Upper lobe of left lung (tissue), 6 donors: ENCODE data around the gene AP1AR. TPM values are rescaled to one million over a fixed set of nuclear protein-coding genes. Genes with fewer than 3 reads are reported as not detected.
"Not testable (repeated sequence)": the region's sequence is repeated elsewhere in the genome, so short reads cannot be mapped to it uniquely, and the experiment has no call there.

Experiments used
- ATAC-seq, 2 donors: fragments of 200-7000 bp; cut with Tn5 transposase; one replicate each; pipeline ENCODE4 v1.9.1; 2022; ENCODE audit warnings: mild to moderate bottlenecking in 2 of 2, moderate library complexity in 2 of 2; ENCODE audit not compliant: low FRiP score in 2 of 2
- DNase-seq, 2 donors: peaks; one replicate each; pipeline ENCODE4 v3.0.0-alpha.2; 2019 to 2020
- H3K27ac ChIP-seq, 4 donors: fragments of 200-600 bp; sonication (generic); one replicate each; pipeline ENCODE4 v1.5.1; 2016 to 2019
- H3K27me3 ChIP-seq, 4 donors: fragments of 200-600 bp; sonication (generic); one replicate each; pipeline ENCODE4 v1.5.1; 2017 to 2019
- H3K36me3 ChIP-seq, 4 donors: fragments of 200-600 bp; sonication (generic); one replicate each; pipeline ENCODE4 v1.5.1; 2016 to 2019
- H3K4me1 ChIP-seq, 4 donors: fragments of 200-600 bp; sonication (generic); one replicate each; pipeline ENCODE4 v1.5.1; 2018 to 2019
- H3K4me3 ChIP-seq, 4 donors: fragments of 200-600 bp; sonication (generic); one replicate each; pipeline ENCODE4 v1.5.1; 2017 to 2019; ENCODE audit warnings: mild to moderate bottlenecking in 2 of 4, moderate library complexity in 1 of 4
- H3K9me3 ChIP-seq, 4 donors: fragments of 200-600 bp; sonication (generic); one replicate each; pipeline ENCODE4 v1.5.1; 2018 to 2019
- CTCF ChIP-seq, 6 experiments: fragments of 450-650 bp in 4 of 6; fragments of 200-600 bp in 2 of 6; sonication (generic) in 2 of 6; IDR thresholded peaks; one replicate each; pipeline ENCODE4 v1.5.1; 2016 to 2019; ENCODE audit warnings: antibody characterized with exemption in 6 of 6
- EP300 ChIP-seq, 4 donors: sonication (generic); formaldehyde crosslinking; IDR thresholded peaks; one replicate each; pipeline ENCODE4 v1.5.1; 2017; ENCODE audit warnings: antibody characterized with exemption in 4 of 4, control low read depth in 2 of 4
- POLR2A ChIP-seq, 4 donors: fragments of 450-650 bp; IDR thresholded peaks; one replicate each; pipeline ENCODE4 v1.5.1; 2016 to 2017; ENCODE audit warnings: antibody characterized with exemption in 4 of 4, mild to moderate bottlenecking in 2 of 4
- POLR2AphosphoS5 ChIP-seq, 2 donors: sonication (generic); formaldehyde crosslinking; IDR thresholded peaks; one replicate each; pipeline ENCODE4 v1.5.1; 2017; ENCODE audit warnings: antibody characterized with exemption in 2 of 2
- WGBS, 2 donors: methylation state at CpG; one replicate each; pipeline ENCODE4 v1.1.5; 2017 to 2018; 5-methylcytosine and 5-hydroxymethylcytosine counted together
- total RNA-seq, 6 donors: library from RNA; depleted of rRNA in 4 of 6; stranded (reverse); fragments of >200 nt in 4 of 6; gene quantifications; one replicate each; pipeline versions ENCODE4 v1.1.0 to v1.2.1, GENCODE V29; 2016 to 2021
- donor health status: DM: no; HTN: no; CAD: no; lungs with moderate emphysema.
- donor health status: DM: no; HTN: yes; CAD: no; lungs with severe emphysema.

Gene AP1AR
- total RNA-seq, 6 donors from 2014 or later: 21.9 to 25.1 (median 24.1) TPM

GRCh38 chr4:112277705-112278448, 46.3 kb downstream of the AP1AR start:
- no peak for ATAC-seq
- Histone ChIP-seq H3K9me3 (no peaks in the 10 kb centered on the region), H3K4me3 (no peak overlapping the region), H3K36me3 (peaks cover 0 to 22% (median 2%) of the 10 kb centered on the region in 4 donors), H3K4me1 (peaks cover 0 to 15% (median 8%) of the 10 kb centered on the region in 4 donors), H3K27ac (no peak overlapping the region), H3K27me3 (no peaks in the 10 kb centered on the region)
- WGBS, 2 donors: 82 to 86% methylated on average over 10 of the region's 10 CpGs
- TF ChIP-seq EP300 (IDR thresholded peaks at IDR 0.05) (no peak), POLR2A (IDR thresholded peaks at IDR 0.05) (no peak), CTCF (IDR thresholded peaks at IDR 0.05) (no peak), POLR2AphosphoS5 (IDR thresholded peaks at IDR 0.05) (no peak)
- no peak for DNase-seq

- TF ChIP-seq CTCF (IDR thresholded peaks at IDR 0.05): no peak
- no peak for TF ChIP-seq POLR2A (IDR thresholded peaks at IDR 0.05)
- no peak for TF ChIP-seq POLR2AphosphoS5 (IDR thresholded peaks at IDR 0.05)
- TF ChIP-seq EP300 (IDR thresholded peaks at IDR 0.05): no peak
- DNase-seq (peak in 1 of 2 donors; percentile 50), ATAC-seq (peak in 1 of 2 donors; percentile 42)
- Histone ChIP-seq H3K36me3 (peaks cover 0 to 22% (median 2%) of the 10 kb centered on the region in 4 donors), H3K27me3 (no peaks in the 10 kb centered on the region), H3K27ac (peak overlapping the region in 1 of 4 donors; percentile 35), H3K4me1 (peaks cover 9 to 26% (median 19%) of the 10 kb centered on the region in 4 donors), H3K4me3 (peak overlapping the region in 3 of 4 donors; percentile 2 to 21 (median 15)), H3K9me3 (no peaks in the 10 kb centered on the region)
- WGBS, 2 donors: 29 to 43% methylated on average over 10 of the region's 10 CpGs
These were observed 47.7 kb downstream of the AP1AR start for GRCh38 chr4:112279025-112279881.

GRCh38 chr4:112279882-112280315, 48.3 kb downstream of the AP1AR start:
- H3K36me3 ChIP-seq: peaks cover 0 to 22% (median 2%) of the 10 kb centered on the region in 4 donors
- no peak for ATAC-seq
- H3K4me3 ChIP-seq: peak overlapping the region in 3 of 4 donors; percentile 2 to 21 (median 15)
- WGBS, 2 donors: 64 to 70% methylated on average over 7 of the region's 7 CpGs
- H3K4me1 ChIP-seq: peaks cover 12 to 33% (median 20%) of the 10 kb centered on the region in 4 donors
- no peak for TF ChIP-seq POLR2A (IDR thresholded peaks at IDR 0.05)
- no peak for DNase-seq
- H3K9me3 ChIP-seq: no peaks in the 10 kb centered on the region
- H3K27me3 ChIP-seq: no peaks in the 10 kb centered on the region
- peak overlapping the region in 1 of 4 donors; percentile 35 for H3K27ac ChIP-seq

GRCh38 chr4:112280386-112281056, 48.9 kb downstream of the AP1AR start:
- DNase-seq (no peak), ATAC-seq (no peak)
- 60 to 65% methylated on average over 5 of the region's 5 CpGs for WGBS, 2 donors
- Histone ChIP-seq H3K27me3 (no peaks in the 10 kb centered on the region), H3K27ac (peak overlapping the region in 1 of 4 donors; percentile 11), H3K36me3 (peaks cover 0 to 18% (median 2%) of the 10 kb centered on the region in 4 donors), H3K4me1 (peaks cover 13 to 36% (median 20%) of the 10 kb centered on the region in 4 donors), H3K9me3 (no peaks in the 10 kb centered on the region), H3K4me3 (no peak overlapping the region)
- TF ChIP-seq POLR2AphosphoS5 (IDR thresholded peaks at IDR 0.05) (no peak), POLR2A (IDR thresholded peaks at IDR 0.05) (no peak), CTCF (IDR thresholded peaks at IDR 0.05) (no peak), EP300 (IDR thresholded peaks at IDR 0.05) (no peak)

GRCh38 chr4:112281895-112282398, 50.4 kb downstream of the AP1AR start:
- Histone ChIP-seq H3K36me3 (peaks cover 0 to 11% (median 0%) of the 10 kb centered on the region in 4 donors), H3K4me1 (peaks cover 16 to 44% (median 24%) of the 10 kb centered on the region in 4 donors)
- WGBS, 2 donors: 91 to 94% methylated on average over 2 of the region's 2 CpGs
- DNase-seq, H3K27ac ChIP-seq, H3K4me3 ChIP-seq, H3K9me3 ChIP-seq, H3K27me3 ChIP-seq, ATAC-seq: not testable (repeated sequence)
